Mesendoderm (in vitro differentiated cells): ENCODE results near the gene FBLN2.

ENCODE experiments used
- DNase-seq: peaks from one replicate; pipeline ENCODE4 v3.0.0; 2013
- H2AK5ac ChIP-seq: 2 replicates; pipeline ENCODE4 v1.6.1; 2013; ENCODE audit warnings: low read length, inconsistent platforms
- H2BK120ac ChIP-seq: 2 replicates; pipeline ENCODE4 v1.6.1; 2013; ENCODE audit warnings: low read depth, mild to moderate bottlenecking, low read length, moderate library complexity, mixed read lengths
- H2BK15ac ChIP-seq: replicated peaks from 2 replicates; pipeline ENCODE4 v1.6.1; 2013; ENCODE audit warnings: low read depth, mild to moderate bottlenecking, moderate library complexity
- H2BK5ac ChIP-seq: 2 replicates; pipeline ENCODE4 v1.6.1; 2013; ENCODE audit warnings: low read length, inconsistent platforms
- H3K18ac ChIP-seq: 2 replicates; pipeline ENCODE4 v1.6.1; 2013; ENCODE audit warnings: mild to moderate bottlenecking, low read length, mixed read lengths
- H3K23ac ChIP-seq: one replicate; pipeline ENCODE4 v1.6.1; 2013; ENCODE audit warnings: low read length
- H3K27ac ChIP-seq: 2 replicates; pipeline ENCODE4 v1.5.1; 2013; ENCODE audit warnings: low read depth, mild to moderate bottlenecking, inconsistent platforms, low read length, moderate library complexity
- H3K27me3 ChIP-seq: 2 replicates; pipeline ENCODE4 v1.6.1; 2013; ENCODE audit warnings: low read length, control low read depth, mild to moderate bottlenecking, inconsistent platforms; ENCODE audit not compliant: insufficient read depth, poor library complexity
- H3K36me3 ChIP-seq: 2 replicates; pipeline ENCODE4 v1.6.1; 2013; ENCODE audit warnings: low read length, inconsistent platforms; ENCODE audit not compliant: control insufficient read depth, insufficient read depth
- H3K4ac ChIP-seq: one replicate; pipeline ENCODE4 v1.6.1; 2013; ENCODE audit warnings: low read depth, mild to moderate bottlenecking, low read length, moderate library complexity
- H3K4me1 ChIP-seq: 2 replicates; pipeline ENCODE4 v1.6.1; 2013; ENCODE audit warnings: low read depth, low read length, inconsistent platforms; ENCODE audit not compliant: control insufficient read depth
- H3K4me2 ChIP-seq: 2 replicates; pipeline ENCODE4 v1.6.1; 2013; ENCODE audit warnings: low read length
- H3K4me3 ChIP-seq: 2 replicates; pipeline ENCODE4 v1.5.1; 2013; ENCODE audit warnings: mild to moderate bottlenecking, low read length
- H3K56ac ChIP-seq: one replicate; pipeline ENCODE4 v1.6.1; 2013; ENCODE audit warnings: low read length
- H3K79me1 ChIP-seq: 2 replicates; pipeline ENCODE4 v1.6.1; 2013; ENCODE audit warnings: low read length, inconsistent platforms
- H3K79me2 ChIP-seq: 2 replicates; pipeline ENCODE4 v1.6.1; 2013; ENCODE audit warnings: mild to moderate bottlenecking, low read length; ENCODE audit not compliant: control insufficient read depth, insufficient read depth
- H3K9ac ChIP-seq: 2 replicates; pipeline ENCODE4 v1.6.1; 2013; ENCODE audit warnings: low read length, inconsistent platforms
- H4K5ac ChIP-seq: one replicate; pipeline ENCODE4 v1.6.1; 2013; ENCODE audit warnings: low read length
- H4K8ac ChIP-seq: one replicate; pipeline ENCODE4 v1.6.1; 2013; ENCODE audit warnings: low read depth, mild to moderate bottlenecking, control low read depth, low read length, moderate library complexity
- WGBS: extraction: QIAGEN DNeasy Blood & Tissue Kit; methylation state at CpG from one replicate; pipeline ENCODE4 v1.1.7; 2013; ENCODE audit warnings: low lambda C conversion rate, missing lambda C conversion rate; ENCODE audit not compliant: insufficient coverage; ENCODE audit errors: extremely low coverage; 5-methylcytosine and 5-hydroxymethylcytosine counted together

The FBLN2 gene

GRCh38 chr3:13670292-13670691 is 121.4 kb downstream of the FBLN2 start:
- Histone ChIP-seq H3K9ac (no peak overlapping the region), H3K4me1 (no peaks in the 10 kb centered on the region), H3K27ac (no peak overlapping the region), H4K8ac (no peak overlapping the region), H3K27me3 (no peaks in the 10 kb centered on the region), H2AK5ac (no peak overlapping the region), H3K23ac (no peak overlapping the region), H2BK15ac (no peak overlapping the region), H4K5ac (no peak overlapping the region), H3K4me3 (no peak overlapping the region), H3K18ac (no peak overlapping the region), H2BK120ac (no peak overlapping the region), H3K79me2 (no peaks in the 10 kb centered on the region), H2BK5ac (no peak overlapping the region), H3K56ac (no peak overlapping the region), H3K4ac (no peak overlapping the region), H3K36me3 (no peaks in the 10 kb centered on the region), H3K79me1 (no peaks in the 10 kb centered on the region), H3K4me2 (no peak overlapping the region)
- DNase-seq: no peak
- WGBS: no CpG with 5 or more reads among the region's 4 CpGs

- H3K56ac ChIP-seq: no peak overlapping the region
- no peak overlapping the region for H3K9ac ChIP-seq
- no peak overlapping the region for H2BK15ac ChIP-seq
- no peaks in the 10 kb centered on the region for H3K36me3 ChIP-seq
- no peak overlapping the region for H3K4me2 ChIP-seq
- H2AK5ac ChIP-seq: no peak overlapping the region
- no peak overlapping the region for H3K4me3 ChIP-seq
- H3K79me2 ChIP-seq: no peaks in the 10 kb centered on the region
- H3K4ac ChIP-seq: no peak overlapping the region
- H3K23ac ChIP-seq: no peak overlapping the region
- H3K27me3 ChIP-seq: no peaks in the 10 kb centered on the region
- no peaks in the 10 kb centered on the region for H3K4me1 ChIP-seq
- no peak overlapping the region for H4K8ac ChIP-seq
- no peak overlapping the region for H4K5ac ChIP-seq
- no peak overlapping the region for H3K27ac ChIP-seq
- DNase-seq: no peak
- H3K79me1 ChIP-seq: no peaks in the 10 kb centered on the region
- H2BK5ac ChIP-seq: no peak overlapping the region
- WGBS: no CpG with 5 or more reads among the region's 10 CpGs
- no peak overlapping the region for H2BK120ac ChIP-seq
- H3K18ac ChIP-seq: no peak overlapping the region
These were observed 122.7 kb downstream of the FBLN2 start for GRCh38 chr3:13671482-13672233.

GRCh38 chr3:13673207-13673606 is 124.3 kb downstream of the FBLN2 start:
- Histone ChIP-seq H3K27me3 (no peaks in the 10 kb centered on the region), H3K56ac (no peak overlapping the region), H2BK5ac (no peak overlapping the region), H4K8ac (no peak overlapping the region), H3K79me2 (no peaks in the 10 kb centered on the region), H3K23ac (no peak overlapping the region), H3K4ac (no peak overlapping the region), H3K9ac (no peak overlapping the region), H3K4me3 (no peak overlapping the region), H3K36me3 (no peaks in the 10 kb centered on the region), H3K4me2 (no peak overlapping the region), H2BK15ac (no peak overlapping the region), H2BK120ac (no peak overlapping the region), H2AK5ac (no peak overlapping the region), H3K4me1 (no peaks in the 10 kb centered on the region), H4K5ac (no peak overlapping the region), H3K79me1 (no peaks in the 10 kb centered on the region), H3K27ac (no peak overlapping the region), H3K18ac (no peak overlapping the region)
- DNase-seq: peak; percentile 43
- no CpG with 5 or more reads among the region's 6 CpGs for WGBS

- no peak overlapping the region for H3K27ac ChIP-seq
- H2BK5ac ChIP-seq: no peak overlapping the region
- no peak overlapping the region for H3K4me2 ChIP-seq
- H3K36me3 ChIP-seq: no peaks in the 10 kb centered on the region
- H3K4me3 ChIP-seq: no peak overlapping the region
- H3K23ac ChIP-seq: peak overlapping the region; percentile 35
- no CpG with 5 or more reads among the region's 10 CpGs for WGBS
- H3K4ac ChIP-seq: no peak overlapping the region
- H3K27me3 ChIP-seq: no peaks in the 10 kb centered on the region
- no peak overlapping the region for H2BK15ac ChIP-seq
- H3K9ac ChIP-seq: no peak overlapping the region
- no peak for DNase-seq
- no peaks in the 10 kb centered on the region for H3K4me1 ChIP-seq
- H4K8ac ChIP-seq: no peak overlapping the region
- no peak overlapping the region for H3K18ac ChIP-seq
- no peaks in the 10 kb centered on the region for H3K79me1 ChIP-seq
- H2AK5ac ChIP-seq: no peak overlapping the region
- no peak overlapping the region for H4K5ac ChIP-seq
- no peaks in the 10 kb centered on the region for H3K79me2 ChIP-seq
- H2BK120ac ChIP-seq: no peak overlapping the region
- no peak overlapping the region for H3K56ac ChIP-seq
These were observed 125.7 kb downstream of the FBLN2 start for GRCh38 chr3:13674538-13675185.

- H3K36me3 ChIP-seq: no peaks in the 10 kb centered on the region
- H3K23ac ChIP-seq: no peak overlapping the region
- no peak overlapping the region for H3K4me3 ChIP-seq
- no peaks in the 10 kb centered on the region for H3K27me3 ChIP-seq
- H2BK120ac ChIP-seq: no peak overlapping the region
- H3K18ac ChIP-seq: no peak overlapping the region
- H3K4me1 ChIP-seq: no peaks in the 10 kb centered on the region
- no peak overlapping the region for H3K4ac ChIP-seq
- no peak overlapping the region for H2BK5ac ChIP-seq
- no peaks in the 10 kb centered on the region for H3K79me1 ChIP-seq
- no peak overlapping the region for H4K8ac ChIP-seq
- no peak for DNase-seq
- no peak overlapping the region for H3K4me2 ChIP-seq
- H3K79me2 ChIP-seq: no peaks in the 10 kb centered on the region
- H2BK15ac ChIP-seq: no peak overlapping the region
- WGBS: no CpG with 5 or more reads among the region's 9 CpGs
- H3K56ac ChIP-seq: no peak overlapping the region
- H4K5ac ChIP-seq: no peak overlapping the region
- H2AK5ac ChIP-seq: no peak overlapping the region
- no peak overlapping the region for H3K9ac ChIP-seq
- no peak overlapping the region for H3K27ac ChIP-seq
These were observed 127.6 kb downstream of the FBLN2 start for GRCh38 chr3:13676356-13677017.
